ENCODE data around the gene FAM78A.

FAM78A gene

GRCh38 chr9:131259432-131259898, 16.8 kb downstream of the FAM78A start:
- Histone ChIP-seq H3K27me3 (ENCODE audit: insufficient read depth, low read length, poor library complexity, severe bottlenecking) (no peaks in the 10 kb centered on the region), H3K36me3 (ENCODE audit: insufficient read depth, low read length) (peaks cover 38% of the 10 kb centered on the region; the same call in 1 of the 2 replicates), H2AFZ (ENCODE audit: low read length) (no peak overlapping the region), H3K9me2 (replicated peaks; ENCODE audit: low read depth, low read length) (no peaks in the 10 kb centered on the region), H3F3A (ENCODE audit: low read depth) (peaks cover 11% of the 10 kb centered on the region; the same call in 1 of the 2 replicates), H3K4me2 (ENCODE audit: low read depth, low read length, poor library complexity, severe bottlenecking) (no peak overlapping the region), H3K79me2 (ENCODE audit: insufficient read depth, low read length) (peaks cover 21% of the 10 kb centered on the region), H3K4me3 (ENCODE audit: low read length, poor library complexity, severe bottlenecking) (no peak overlapping the region), H3K9me3 (ENCODE audit: insufficient read depth, low read depth, low read length) (no peaks in the 10 kb centered on the region), H4K20me1 (ENCODE audit: insufficient read depth, low read length, poor library complexity, severe bottlenecking) (no peaks in the 10 kb centered on the region), H3K9ac (ENCODE audit: low read depth, low read length, poor library complexity, severe bottlenecking) (no peak overlapping the region), H3K4me1 (ENCODE audit: insufficient read depth, low read length, poor library complexity, severe bottlenecking) (peaks cover 37% of the 10 kb centered on the region)
- TF ChIP-seq EZH2phosphoT487 (IDR thresholded peaks at IDR 0.05; ENCODE audit: borderline replicate concordance) (no peak), CTCF (conservative IDR thresholded peaks at IDR 0.05; ENCODE audit: low read length) (no peak)

- no peaks in the 10 kb centered on the region for H4K20me1 ChIP-seq (ENCODE audit: insufficient read depth, low read length, poor library complexity, severe bottlenecking)
- H3K4me2 ChIP-seq (ENCODE audit: low read depth, low read length, poor library complexity, severe bottlenecking) = no peak overlapping the region
- no peaks in the 10 kb centered on the region for H3K27me3 ChIP-seq (ENCODE audit: insufficient read depth, low read length, poor library complexity, severe bottlenecking)
- H3K9me2 ChIP-seq (replicated peaks; ENCODE audit: low read depth, low read length) = no peaks in the 10 kb centered on the region
- H3K9me3 ChIP-seq (ENCODE audit: insufficient read depth, low read depth, low read length) = no peaks in the 10 kb centered on the region
- H3K4me1 ChIP-seq (ENCODE audit: insufficient read depth, low read length, poor library complexity, severe bottlenecking) = peaks cover 43% of the 10 kb centered on the region
- H3K4me3 ChIP-seq (ENCODE audit: low read length, poor library complexity, severe bottlenecking) = no peak overlapping the region
- peaks cover 15% of the 10 kb centered on the region for H3K79me2 ChIP-seq (ENCODE audit: insufficient read depth, low read length)
- no peak overlapping the region for H3K9ac ChIP-seq (ENCODE audit: low read depth, low read length, poor library complexity, severe bottlenecking)
- peaks cover 11% of the 10 kb centered on the region; the same call in 1 of the 2 replicates for H3F3A ChIP-seq (ENCODE audit: low read depth)
- H3K36me3 ChIP-seq (ENCODE audit: insufficient read depth, low read length) = peaks cover 38% of the 10 kb centered on the region; the same call in 1 of the 2 replicates
- no peak overlapping the region for H2AFZ ChIP-seq (ENCODE audit: low read length)
- TF ChIP-seq CTCF (conservative IDR thresholded peaks at IDR 0.05; ENCODE audit: low read length) (no peak), EZH2phosphoT487 (IDR thresholded peaks at IDR 0.05; ENCODE audit: borderline replicate concordance) (no peak)
Measured at GRCh38 chr9:131258698-131259431, 17.4 kb downstream of the FAM78A start.

GRCh38 chr9:131258186-131258585, 18.1 kb downstream of the FAM78A start:
- no peaks in the 10 kb centered on the region for H3K9me2 ChIP-seq (replicated peaks; ENCODE audit: low read depth, low read length)
- H3K36me3 ChIP-seq (ENCODE audit: insufficient read depth, low read length) = peaks cover 38% of the 10 kb centered on the region; the same call in 1 of the 2 replicates
- peaks cover 12% of the 10 kb centered on the region for H3K79me2 ChIP-seq (ENCODE audit: insufficient read depth, low read length)
- H2AFZ ChIP-seq (ENCODE audit: low read length) = no peak overlapping the region
- no peaks in the 10 kb centered on the region for H3K27me3 ChIP-seq (ENCODE audit: insufficient read depth, low read length, poor library complexity, severe bottlenecking)
- H4K20me1 ChIP-seq (ENCODE audit: insufficient read depth, low read length, poor library complexity, severe bottlenecking) = no peaks in the 10 kb centered on the region
- H3K4me3 ChIP-seq (ENCODE audit: low read length, poor library complexity, severe bottlenecking) = no peak overlapping the region
- H3K4me2 ChIP-seq (ENCODE audit: low read depth, low read length, poor library complexity, severe bottlenecking) = peak overlapping the region; percentile 92
- H3F3A ChIP-seq (ENCODE audit: low read depth) = peaks cover 11% of the 10 kb centered on the region; the same call in 1 of the 2 replicates
- H3K4me1 ChIP-seq (ENCODE audit: insufficient read depth, low read length, poor library complexity, severe bottlenecking) = peaks cover 47% of the 10 kb centered on the region
- H3K9me3 ChIP-seq (ENCODE audit: insufficient read depth, low read depth, low read length) = no peaks in the 10 kb centered on the region
- TF ChIP-seq CTCF (conservative IDR thresholded peaks at IDR 0.05; ENCODE audit: low read length) (no peak), EZH2phosphoT487 (IDR thresholded peaks at IDR 0.05; ENCODE audit: borderline replicate concordance) (no peak)
- H3K9ac ChIP-seq (ENCODE audit: low read depth, low read length, poor library complexity, severe bottlenecking) = peak overlapping the region; percentile 85
